ENCODE data around the gene DDX49.

The DDX49 gene

DNA sequence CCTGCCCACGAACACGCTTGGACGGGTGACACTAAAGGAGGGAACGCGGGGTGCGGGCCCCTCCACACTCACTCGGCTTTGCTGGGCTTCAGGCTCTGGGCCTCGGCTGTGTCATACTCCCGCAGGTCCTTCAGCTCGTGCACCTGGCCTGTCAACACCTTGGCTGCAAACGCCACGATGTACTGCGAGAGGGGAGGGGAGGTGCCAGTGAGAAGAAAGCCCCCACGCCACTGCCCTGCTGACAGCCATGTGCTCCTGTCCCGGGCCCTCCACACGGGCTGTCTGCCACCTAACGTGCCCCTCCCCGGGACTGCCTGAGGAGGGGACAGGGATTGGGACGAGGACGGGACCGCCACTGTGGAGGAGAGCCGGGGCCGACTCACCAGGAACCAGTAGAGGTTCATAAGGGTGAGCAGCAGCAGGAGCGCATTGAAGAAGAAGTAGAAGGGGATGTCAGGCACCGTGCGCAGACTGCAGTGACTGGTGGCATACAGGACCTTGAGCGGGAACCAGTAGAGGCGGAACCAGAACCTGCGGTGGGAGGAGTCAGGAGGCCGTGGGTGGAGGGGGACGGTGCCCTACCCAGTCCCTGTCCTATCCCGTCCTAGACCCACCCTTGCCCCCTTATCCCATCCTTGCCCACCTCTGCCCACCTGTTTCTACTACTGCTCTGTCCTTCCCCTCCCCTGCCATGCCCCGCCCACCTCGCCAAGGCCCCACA lies 40.5 kb upstream of the DDX49 start:
- H3K23ac ChIP-seq (ENCODE audit: low read depth, low read length, poor library complexity): peak overlapping the region; percentile 91
- no peaks in the 10 kb centered on the region for H3K27me3 ChIP-seq (ENCODE audit: control insufficient read depth in 3 of 3, insufficient read depth in 3 of 3, low read depth in 1 of 3, low read length in 3 of 3)
- H2BK5ac ChIP-seq (ENCODE audit: low read length): no peak overlapping the region
- no peak overlapping the region for H2AFZ ChIP-seq (ENCODE audit: low read length)
- H3K18ac ChIP-seq (ENCODE audit: low read length): no peak overlapping the region
- H3K27ac ChIP-seq (replicated peaks; ENCODE audit: low read length): no peak overlapping the region
- H3K4ac ChIP-seq (ENCODE audit: low read length): no peak overlapping the region
- H2BK12ac ChIP-seq (ENCODE audit: low read length): peak overlapping the region; percentile 41
- no peaks in the 10 kb centered on the region for H3K79me1 ChIP-seq (ENCODE audit: low read depth, low read length)
- H3K9ac ChIP-seq (ENCODE audit: low read depth, low read length, poor library complexity): no peak overlapping the region
- H3K4me3 ChIP-seq (ENCODE audit: low read length in 2 of 2): no peak overlapping the region
- no peak overlapping the region for H4K8ac ChIP-seq (ENCODE audit: low read depth, low read length)
- H4K91ac ChIP-seq (ENCODE audit: low read depth, low read length, poor library complexity): no peak overlapping the region
- H2BK120ac ChIP-seq (ENCODE audit: low read depth, low read length): no peak overlapping the region
- peaks cover 42 to 95% of the 10 kb centered on the region in 2 donors for H3K36me3 ChIP-seq (replicated peaks in 1 of 2; ENCODE audit: control insufficient read depth in 2 of 2, insufficient read depth in 2 of 2, low read length in 2 of 2)
- H3K4me1 ChIP-seq (ENCODE audit: control insufficient read depth in 2 of 2, insufficient read depth in 1 of 2, low read depth in 1 of 2, low read length in 2 of 2): no peaks in the 10 kb centered on the region
- WGBS, 2 donors (ENCODE audit: extremely low coverage in 2 of 2, insufficient read length in 2 of 2, insufficient replicate concordance in 1 of 2): no CpG with 5 or more reads among the region's 34 CpGs
- no peak overlapping the region for H3K4me2 ChIP-seq (ENCODE audit: insufficient read depth, low read length, poor library complexity, severe bottlenecking)
- peaks cover 9 to 24% of the 10 kb centered on the region in 2 donors for H3K9me3 ChIP-seq (replicated peaks in 1 of 2; ENCODE audit: control insufficient read depth in 2 of 2, insufficient read depth in 1 of 2, low read depth in 1 of 2, low read length in 2 of 2)
- DNase-seq (ENCODE audit: low spot score): no peak
- H2AK5ac ChIP-seq (ENCODE audit: low read depth, low read length): no peak overlapping the region
- H2BK15ac ChIP-seq (ENCODE audit: low read length): no peak overlapping the region
- no peak overlapping the region for H3K14ac ChIP-seq (ENCODE audit: low read length)

DNA sequence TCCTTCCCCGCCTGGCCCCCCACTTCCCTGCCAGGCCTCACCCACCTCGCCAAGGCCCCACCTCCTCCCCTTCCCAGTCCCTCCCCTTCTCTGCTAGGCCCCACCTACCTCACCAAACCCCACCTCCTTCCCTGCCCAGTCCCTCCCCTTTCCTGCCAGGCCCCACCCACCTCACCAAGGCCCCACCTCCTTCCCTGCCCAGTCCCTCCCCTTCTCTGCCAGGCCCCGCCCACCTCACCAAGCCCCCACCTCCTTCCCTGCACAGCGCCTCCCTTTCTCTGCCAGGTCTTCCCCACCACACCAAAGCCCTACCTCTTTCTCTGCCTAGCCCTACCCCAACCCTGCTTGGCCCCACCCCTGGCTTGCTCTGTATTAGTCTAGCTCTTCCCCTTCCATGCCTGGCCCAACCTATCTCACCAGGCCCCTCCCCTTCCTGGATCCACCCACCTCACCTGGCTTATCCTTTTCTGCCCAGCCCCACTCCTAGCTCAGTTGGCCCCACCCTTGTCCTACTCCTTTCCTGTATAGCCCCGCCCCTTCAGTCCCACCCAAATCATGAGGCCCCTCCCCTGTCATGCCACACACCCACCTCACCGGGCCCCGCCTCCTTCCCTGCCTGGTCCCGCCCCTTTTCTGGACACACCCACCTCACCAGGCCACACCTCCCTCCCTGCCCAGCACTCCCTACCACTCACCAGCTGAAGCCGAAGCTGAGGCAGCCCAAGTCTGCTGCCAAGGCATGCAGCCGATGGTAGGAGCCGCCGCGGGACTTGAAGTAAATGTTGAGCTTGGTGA lies 39.7 kb upstream of the DDX49 start:
- whole genome bisulfite sequencing, 2 donors (ENCODE audit: extremely low coverage in 2 of 2, insufficient read length in 2 of 2, insufficient replicate concordance in 1 of 2): no CpG with 5 or more reads among the region's 13 CpGs
- Histone ChIP-seq H4K91ac (ENCODE audit: low read depth, low read length, poor library complexity) (no peak overlapping the region), H2BK120ac (ENCODE audit: low read depth, low read length) (peak overlapping the region; percentile 47), H3K4ac (ENCODE audit: low read length) (no peak overlapping the region), H3K79me1 (ENCODE audit: low read depth, low read length) (no peaks in the 10 kb centered on the region), H3K4me3 (ENCODE audit: low read length in 2 of 2) (no peak overlapping the region), H3K9ac (ENCODE audit: low read depth, low read length, poor library complexity) (no peak overlapping the region), H3K23ac (ENCODE audit: low read depth, low read length, poor library complexity) (peak overlapping the region; percentile 43), H3K4me2 (ENCODE audit: insufficient read depth, low read length, poor library complexity, severe bottlenecking) (no peak overlapping the region), H2AK5ac (ENCODE audit: low read depth, low read length) (no peak overlapping the region), H2BK15ac (ENCODE audit: low read length) (peak overlapping the region; percentile 49), H3K27me3 (ENCODE audit: control insufficient read depth in 3 of 3, insufficient read depth in 3 of 3, low read depth in 1 of 3, low read length in 3 of 3) (no peaks in the 10 kb centered on the region), H3K4me1 (ENCODE audit: control insufficient read depth in 2 of 2, insufficient read depth in 1 of 2, low read depth in 1 of 2, low read length in 2 of 2) (no peaks in the 10 kb centered on the region), H3K27ac (replicated peaks; ENCODE audit: low read length) (no peak overlapping the region), H3K9me3 (replicated peaks in 1 of 2; ENCODE audit: control insufficient read depth in 2 of 2, insufficient read depth in 1 of 2, low read depth in 1 of 2, low read length in 2 of 2) (peaks cover 9 to 24% of the 10 kb centered on the region in 2 donors), H3K18ac (ENCODE audit: low read length) (no peak overlapping the region), H2BK5ac (ENCODE audit: low read length) (no peak overlapping the region), H4K8ac (ENCODE audit: low read depth, low read length) (no peak overlapping the region), H2BK12ac (ENCODE audit: low read length) (no peak overlapping the region), H2AFZ (ENCODE audit: low read length) (no peak overlapping the region), H3K36me3 (replicated peaks in 1 of 2; ENCODE audit: control insufficient read depth in 2 of 2, insufficient read depth in 2 of 2, low read length in 2 of 2) (peaks cover 42 to 91% of the 10 kb centered on the region in 2 donors), H3K14ac (ENCODE audit: low read length) (no peak overlapping the region)
- no peak for DNase-seq (ENCODE audit: low spot score)

DNA sequence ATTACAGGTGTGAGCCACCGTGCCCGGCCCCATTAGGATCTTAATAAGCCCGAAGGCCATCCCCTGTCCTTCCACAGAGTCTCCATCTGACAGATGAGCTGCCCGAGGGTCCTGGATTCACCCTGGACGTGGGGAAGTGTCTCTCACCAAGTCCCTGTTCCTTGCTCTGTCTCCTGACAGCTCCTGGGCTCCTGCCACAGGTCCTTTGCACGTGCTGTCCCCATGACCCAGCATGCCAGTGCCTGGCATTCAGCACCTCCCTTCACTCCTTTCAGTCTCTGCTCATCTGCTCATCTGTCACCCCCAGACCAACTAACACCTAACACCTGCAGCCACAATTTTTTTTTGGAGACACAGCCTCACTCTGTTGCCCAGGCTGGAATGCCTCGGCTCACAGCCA lies 38.0 kb upstream of the DDX49 start:
- no peak overlapping the region for H2BK5ac ChIP-seq (ENCODE audit: low read length)
- no peak overlapping the region for H3K23ac ChIP-seq (ENCODE audit: low read depth, low read length, poor library complexity)
- no peak overlapping the region for H2BK120ac ChIP-seq (ENCODE audit: low read depth, low read length)
- no peak overlapping the region for H3K4me2 ChIP-seq (ENCODE audit: insufficient read depth, low read length, poor library complexity, severe bottlenecking)
- H3K9me3 ChIP-seq (replicated peaks in 1 of 2; ENCODE audit: control insufficient read depth in 2 of 2, insufficient read depth in 1 of 2, low read depth in 1 of 2, low read length in 2 of 2): peaks cover 9 to 15% of the 10 kb centered on the region in 2 donors
- H3K36me3 ChIP-seq (replicated peaks in 1 of 2; ENCODE audit: control insufficient read depth in 2 of 2, insufficient read depth in 2 of 2, low read length in 2 of 2): peaks cover 47 to 80% of the 10 kb centered on the region in 2 donors
- H2AK5ac ChIP-seq (ENCODE audit: low read depth, low read length): no peak overlapping the region
- H3K14ac ChIP-seq (ENCODE audit: low read length): no peak overlapping the region
- no peak overlapping the region for H3K27ac ChIP-seq (replicated peaks; ENCODE audit: low read length)
- no peak overlapping the region for H2BK15ac ChIP-seq (ENCODE audit: low read length)
- no peak for DNase-seq (ENCODE audit: low spot score)
- H3K4ac ChIP-seq (ENCODE audit: low read length): no peak overlapping the region
- no peak overlapping the region for H2AFZ ChIP-seq (ENCODE audit: low read length)
- H4K8ac ChIP-seq (ENCODE audit: low read depth, low read length): no peak overlapping the region
- H3K18ac ChIP-seq (ENCODE audit: low read length): no peak overlapping the region
- no peaks in the 10 kb centered on the region for H3K4me1 ChIP-seq (ENCODE audit: control insufficient read depth in 2 of 2, insufficient read depth in 1 of 2, low read depth in 1 of 2, low read length in 2 of 2)
- no peak overlapping the region for H4K91ac ChIP-seq (ENCODE audit: low read depth, low read length, poor library complexity)
- no peak overlapping the region for H3K9ac ChIP-seq (ENCODE audit: low read depth, low read length, poor library complexity)
- H3K4me3 ChIP-seq (ENCODE audit: low read length in 2 of 2): no peak overlapping the region
- no peak overlapping the region for H2BK12ac ChIP-seq (ENCODE audit: low read length)
- H3K27me3 ChIP-seq (ENCODE audit: control insufficient read depth in 3 of 3, insufficient read depth in 3 of 3, low read depth in 1 of 3, low read length in 3 of 3): no peaks in the 10 kb centered on the region
- no CpG with 5 or more reads among the region's 7 CpGs for WGBS, 2 donors (ENCODE audit: extremely low coverage in 2 of 2, insufficient read length in 2 of 2, insufficient replicate concordance in 1 of 2)
- no peaks in the 10 kb centered on the region for H3K79me1 ChIP-seq (ENCODE audit: low read depth, low read length)

Measured in neuronal stem cell (in vitro differentiated cells).